ENCODE data around the gene WNT4. TPM values are rescaled to one million over a fixed set of nuclear protein-coding genes. Genes with fewer than 3 reads are reported as not detected.

WNT4 gene
- total RNA-seq, 1 experiment from 2014 or later = 1.5 TPM

DNA sequence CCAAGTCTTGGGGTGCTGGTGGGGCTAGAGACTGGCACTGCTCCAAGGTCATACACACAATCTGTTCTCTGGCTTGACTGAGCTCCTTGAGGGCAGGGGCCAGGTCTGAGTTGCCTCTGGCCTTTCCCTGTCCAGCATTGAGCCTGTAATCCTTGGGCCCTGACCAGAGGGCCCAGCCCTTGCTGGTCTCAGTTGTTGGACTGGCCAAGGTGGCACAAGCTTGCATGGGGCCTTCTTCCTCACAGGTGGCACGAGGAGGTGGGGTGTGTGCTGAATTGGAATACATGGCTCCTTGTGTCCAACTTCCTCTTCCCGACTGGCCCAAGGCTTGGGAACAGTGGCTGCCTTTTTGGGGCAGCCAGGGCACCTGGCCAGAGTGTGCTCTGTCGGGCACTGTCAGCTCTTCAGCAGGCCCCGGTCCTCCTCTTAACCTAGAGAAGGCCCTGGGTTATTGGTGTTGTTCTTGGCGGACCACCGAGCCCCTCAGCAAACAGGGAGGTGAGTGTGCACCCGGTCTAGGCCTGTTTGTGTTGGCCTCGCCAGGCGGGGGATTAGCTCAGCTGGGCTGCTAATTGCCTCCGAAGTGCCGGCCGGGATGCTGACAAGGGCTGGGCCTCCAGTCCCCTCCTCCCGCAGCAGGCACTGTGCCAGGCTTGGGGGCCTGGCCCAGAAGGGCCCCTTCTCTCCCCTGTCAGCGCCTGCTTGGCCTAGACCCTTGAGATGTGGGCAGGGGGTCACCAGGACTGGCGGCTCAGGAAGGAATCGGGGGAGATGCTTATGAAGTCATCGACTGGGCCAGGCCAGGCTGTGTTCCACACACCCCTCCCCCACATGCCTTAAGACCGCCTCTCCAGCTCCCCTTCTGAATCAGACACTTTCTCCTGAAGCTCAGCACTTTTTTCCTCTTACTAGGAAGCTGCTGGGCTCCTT is 28.5 kb downstream of the WNT4 start:
- no peaks in the 10 kb centered on the region for H3K9me3 ChIP-seq (ENCODE audit: control insufficient read depth in 1 of 2, insufficient read depth in 1 of 2, low read depth in 1 of 2, low read length in 2 of 2)
- no peak overlapping the region for H3K4me3 ChIP-seq (replicated peaks in 1 of 2; ENCODE audit: low read depth in 1 of 2, low read length in 2 of 2)
- POLR2A ChIA-PET = no interaction called here
- H3K9ac ChIP-seq (ENCODE audit: low read length) = no peak overlapping the region
- H3K4me2 ChIP-seq (ENCODE audit: low read length) = no peak overlapping the region
- ATAC-seq (no peak), DNase-seq (ENCODE audit: low read depth, low spot score) (no peak)
- peaks cover 13% of the 10 kb centered on the region; the same call in 1 of the 2 replicates for H3K79me2 ChIP-seq (ENCODE audit: insufficient read depth, low read length)
- intact Hi-C loops (cut with micrococcal nuclease) = no loop called here
- no TSS peak for BruUV-seq (replicated peaks)
- no peaks in the 10 kb centered on the region for H3K9me2 ChIP-seq (ENCODE audit: insufficient read depth)
- H3K36me3 ChIP-seq (ENCODE audit: control insufficient read depth in 1 of 2, insufficient read depth in 2 of 2, low read length in 2 of 2) = no peaks in the 10 kb centered on the region; a peak in 1 of 4 replicates
- H4K20me1 ChIP-seq (ENCODE audit: insufficient read depth) = no peaks in the 10 kb centered on the region
- no peaks in the 10 kb centered on the region for H3K27me3 ChIP-seq (ENCODE audit: insufficient read depth, low read length)
- TF ChIP-seq RAD21 (IDR thresholded peaks at IDR 0.05; ENCODE audit: low read depth) (no peak), FOSL1 (IDR thresholded peaks at IDR 0.05; ENCODE audit: low read depth) (no peak), ZNF274 (IDR thresholded peaks at IDR 0.05; ENCODE audit: low read depth, low read length) (no peak), EGR1 (IDR thresholded peaks at IDR 0.05; ENCODE audit: low read depth) (no peak), EZH2phosphoT487 (IDR thresholded peaks at IDR 0.05; ENCODE audit: borderline replicate concordance) (no peak), CBX3 (IDR thresholded peaks at IDR 0.05; ENCODE audit: low read depth) (no peak), JUND (IDR thresholded peaks at IDR 0.05) (no peak), ELF1 (IDR thresholded peaks at IDR 0.05; ENCODE audit: borderline replicate concordance, low read depth) (no peak), YY1 (IDR thresholded peaks at IDR 0.05; ENCODE audit: extremely low read depth, insufficient replicate concordance, low read depth, low read length) (no peak)
- TF ChIP-seq, protein P1, sequence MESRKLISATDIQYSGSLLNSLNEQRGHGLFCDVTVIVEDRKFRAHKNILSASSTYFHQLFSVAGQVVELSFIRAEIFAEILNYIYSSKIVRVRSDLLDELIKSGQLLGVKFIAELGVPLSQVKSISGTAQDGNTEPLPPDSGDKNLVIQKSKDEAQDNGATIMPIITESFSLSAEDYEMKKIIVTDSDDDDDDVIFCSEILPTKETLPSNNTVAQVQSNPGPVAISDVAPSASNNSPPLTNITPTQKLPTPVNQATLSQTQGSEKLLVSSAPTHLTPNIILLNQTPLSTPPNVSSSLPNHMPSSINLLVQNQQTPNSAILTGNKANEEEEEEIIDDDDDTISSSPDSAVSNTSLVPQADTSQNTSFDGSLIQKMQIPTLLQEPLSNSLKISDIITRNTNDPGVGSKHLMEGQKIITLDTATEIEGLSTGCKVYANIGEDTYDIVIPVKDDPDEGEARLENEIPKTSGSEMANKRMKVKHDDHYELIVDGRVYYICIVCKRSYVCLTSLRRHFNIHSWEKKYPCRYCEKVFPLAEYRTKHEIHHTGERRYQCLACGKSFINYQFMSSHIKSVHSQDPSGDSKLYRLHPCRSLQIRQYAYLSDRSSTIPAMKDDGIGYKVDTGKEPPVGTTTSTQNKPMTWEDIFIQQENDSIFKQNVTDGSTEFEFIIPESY (IDR thresholded peaks at IDR 0.05; ENCODE audit: extremely low read depth, insufficient replicate concordance, low read length) = no peak
- H3K4me1 ChIP-seq (ENCODE audit: control insufficient read depth in 1 of 2, insufficient read depth in 2 of 2, low read length in 2 of 2) = no peaks in the 10 kb centered on the region
- RAD21 ChIA-PET (ENCODE audit: low non-redundant PET in 1 of 2, low total read pairs in 2 of 2, uncharacterized antibody in 2 of 2, unreplicated experiment in 2 of 2) = no interaction called here
- H3K27ac ChIP-seq (ENCODE audit: low read depth, low read length) = no peak overlapping the region
- CTCF ChIA-PET = interaction anchor here (0.7 kb wide), 1 partner anchor 17 kb away, joined by 3 read pairs; no protein-coding TSS in a partner anchor
- H2AFZ ChIP-seq (ENCODE audit: low read depth, low read length, poor library complexity, severe bottlenecking) = no peak overlapping the region

All from HCT116 (cell line).